Measurements from ENCODE around the gene CCNT1. TPM values are rescaled to one million over a fixed set of nuclear protein-coding genes. Genes with fewer than 3 reads are reported as not detected.
"Not testable (repeated sequence)": the region's sequence is repeated elsewhere in the genome, so short reads cannot be mapped to it uniquely, and the experiment has no call there.

The CCNT1 gene
- total and polyA plus RNA-seq, 3 donors from 2014 or later, result 42.0 to 53.5 (median 50.2) TPM

DNA sequence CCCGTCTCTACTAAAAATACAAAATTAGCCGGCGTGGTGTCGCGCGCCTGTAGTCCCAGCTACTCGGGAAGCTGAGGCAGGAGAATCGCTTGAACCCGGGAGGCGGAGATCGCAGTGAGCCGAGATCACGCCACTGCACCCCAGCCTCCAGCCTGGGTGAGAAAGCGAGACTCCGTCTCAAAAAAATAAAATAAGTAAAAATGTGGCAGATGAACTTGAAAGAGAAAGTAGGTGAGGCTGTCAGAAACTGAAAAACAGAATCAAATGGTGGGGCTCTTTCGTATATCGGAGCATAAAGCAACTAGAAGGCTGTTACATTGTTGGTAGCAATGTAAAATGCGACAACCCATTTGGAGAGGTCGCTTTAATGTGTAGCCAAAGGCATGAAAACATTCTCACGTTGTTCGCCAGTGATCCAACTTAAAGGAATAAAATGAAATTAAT lies 767 bp upstream of the CCNT1 start:
- DNase-seq, result no peak
- Histone ChIP-seq H3K4me3 (peak overlapping the region; percentile 80 to 94), H3K27ac (peak overlapping the region; percentile 86 to 95), H3K36me3 (ENCODE audit: low read depth, missing control alignments) (no peaks in the 10 kb centered on the region), H3K4me1 (no peaks in the 10 kb centered on the region), H3K9me3 (no peaks in the 10 kb centered on the region), H3K27me3 (no peaks in the 10 kb centered on the region)
- intact Hi-C loops (cut with DNase I; ENCODE audit: low total_unique reads), result no loop called here
- TF ChIP-seq POLR2A (IDR thresholded peaks at IDR 0.05), result no peak
- TF ChIP-seq, protein P1, sequence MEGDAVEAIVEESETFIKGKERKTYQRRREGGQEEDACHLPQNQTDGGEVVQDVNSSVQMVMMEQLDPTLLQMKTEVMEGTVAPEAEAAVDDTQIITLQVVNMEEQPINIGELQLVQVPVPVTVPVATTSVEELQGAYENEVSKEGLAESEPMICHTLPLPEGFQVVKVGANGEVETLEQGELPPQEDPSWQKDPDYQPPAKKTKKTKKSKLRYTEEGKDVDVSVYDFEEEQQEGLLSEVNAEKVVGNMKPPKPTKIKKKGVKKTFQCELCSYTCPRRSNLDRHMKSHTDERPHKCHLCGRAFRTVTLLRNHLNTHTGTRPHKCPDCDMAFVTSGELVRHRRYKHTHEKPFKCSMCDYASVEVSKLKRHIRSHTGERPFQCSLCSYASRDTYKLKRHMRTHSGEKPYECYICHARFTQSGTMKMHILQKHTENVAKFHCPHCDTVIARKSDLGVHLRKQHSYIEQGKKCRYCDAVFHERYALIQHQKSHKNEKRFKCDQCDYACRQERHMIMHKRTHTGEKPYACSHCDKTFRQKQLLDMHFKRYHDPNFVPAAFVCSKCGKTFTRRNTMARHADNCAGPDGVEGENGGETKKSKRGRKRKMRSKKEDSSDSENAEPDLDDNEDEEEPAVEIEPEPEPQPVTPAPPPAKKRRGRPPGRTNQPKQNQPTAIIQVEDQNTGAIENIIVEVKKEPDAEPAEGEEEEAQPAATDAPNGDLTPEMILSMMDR (IDR thresholded peaks at IDR 0.05), result no peak
- WGBS, 2 donors, result 7% methylated on average over 21 of the region's 21 CpGs

DNA sequence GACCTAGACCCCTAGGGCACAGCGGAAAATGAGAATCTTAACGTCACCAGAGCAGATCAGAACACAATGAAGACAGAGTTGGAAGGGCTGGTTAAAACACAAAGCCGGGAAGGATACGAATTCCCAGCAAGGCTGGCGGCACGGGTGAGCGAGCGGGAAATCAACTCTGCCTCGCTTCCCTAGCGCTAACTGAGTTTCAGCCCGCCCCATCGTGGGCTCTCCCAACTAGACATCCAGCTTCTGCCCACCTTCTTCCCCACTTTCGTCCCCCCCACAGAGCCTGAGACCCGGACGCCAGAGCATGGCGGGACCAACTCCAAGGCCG lies 377 bp downstream of the CCNT1 start:
- H3K4me1 ChIP-seq, result no peaks in the 10 kb centered on the region
- no peak for TF ChIP-seq POLR2A (IDR thresholded peaks at IDR 0.05)
- TF ChIP-seq, protein P1 (IDR thresholded peaks at IDR 0.05), result no peak
- H3K4me3 ChIP-seq, result peak overlapping the region; percentile 80 to 94
- no peaks in the 10 kb centered on the region for H3K27me3 ChIP-seq
- no peak for DNase-seq
- peak overlapping the region; percentile 86 to 95 for H3K27ac ChIP-seq
- intact Hi-C loops (cut with DNase I; ENCODE audit: low total_unique reads), result no loop called here
- 0 to 1% methylated on average over 11 to 17 of the region's 17 CpGs for WGBS, 2 donors
- no peaks in the 10 kb centered on the region for H3K36me3 ChIP-seq (ENCODE audit: low read depth, missing control alignments)
- no peaks in the 10 kb centered on the region for H3K9me3 ChIP-seq

DNA sequence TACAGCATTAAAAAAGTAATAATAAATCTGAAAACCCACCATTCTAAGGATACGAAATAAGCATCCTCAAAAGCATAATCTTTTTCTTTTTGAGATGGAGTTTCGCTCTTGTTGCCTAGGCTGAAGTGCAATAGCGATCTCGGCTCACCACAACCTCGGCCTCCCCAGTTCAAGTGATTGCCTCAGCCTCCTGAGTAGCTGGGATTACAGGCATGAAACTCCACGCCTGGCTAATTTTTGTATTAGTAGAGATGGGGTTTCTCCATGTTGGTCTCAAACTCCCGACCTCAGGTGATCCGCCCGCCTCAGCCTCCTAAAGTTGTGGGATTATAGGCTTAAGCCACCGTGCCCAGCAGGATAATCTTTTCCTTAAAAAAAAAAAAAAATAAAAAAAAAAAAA lies 4.3 kb downstream of the CCNT1 start:
- no peaks in the 10 kb centered on the region for H3K4me1 ChIP-seq
- intact Hi-C loops (cut with DNase I; ENCODE audit: low total_unique reads), result no loop called here
- no peak for TF ChIP-seq POLR2A (IDR thresholded peaks at IDR 0.05)
- no peak for DNase-seq
- H3K36me3 ChIP-seq (ENCODE audit: low read depth, missing control alignments), result no peaks in the 10 kb centered on the region
- no peak overlapping the region for H3K27ac ChIP-seq
- no peaks in the 10 kb centered on the region for H3K27me3 ChIP-seq
- no peaks in the 10 kb centered on the region for H3K9me3 ChIP-seq
- no peak overlapping the region for H3K4me3 ChIP-seq
- WGBS, 2 donors, result 96% methylated on average over 10 of the region's 10 CpGs

DNA sequence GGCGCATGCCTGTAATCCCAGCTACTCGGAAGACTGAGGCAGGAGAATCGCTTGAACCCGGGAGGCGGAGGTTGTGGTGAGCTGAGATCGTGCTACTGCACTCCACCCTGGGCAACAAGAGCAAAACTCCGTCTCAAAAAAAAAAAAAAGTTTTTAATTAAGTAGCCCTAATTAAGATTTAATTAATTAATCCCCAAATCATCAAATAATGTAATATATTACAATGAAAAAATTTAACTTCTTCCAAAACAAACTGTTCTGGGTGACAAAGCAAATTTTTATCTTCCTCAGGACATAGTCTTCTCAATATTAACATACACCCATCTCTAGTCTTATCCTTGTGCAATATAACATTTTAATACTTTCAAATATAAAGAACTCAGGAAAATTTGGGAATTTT lies 17.7 kb downstream of the CCNT1 start:
- intact Hi-C loops (cut with DNase I; ENCODE audit: low total_unique reads); H3K4me3 ChIP-seq; H3K27me3 ChIP-seq; DNase-seq; H3K36me3 ChIP-seq (ENCODE audit: low read depth, missing control alignments); H3K27ac ChIP-seq; H3K4me1 ChIP-seq; H3K9me3 ChIP-seq: not testable (repeated sequence)
- WGBS, 2 donors, result 97 to 99% methylated on average over 7 of the region's 7 CpGs

DNA sequence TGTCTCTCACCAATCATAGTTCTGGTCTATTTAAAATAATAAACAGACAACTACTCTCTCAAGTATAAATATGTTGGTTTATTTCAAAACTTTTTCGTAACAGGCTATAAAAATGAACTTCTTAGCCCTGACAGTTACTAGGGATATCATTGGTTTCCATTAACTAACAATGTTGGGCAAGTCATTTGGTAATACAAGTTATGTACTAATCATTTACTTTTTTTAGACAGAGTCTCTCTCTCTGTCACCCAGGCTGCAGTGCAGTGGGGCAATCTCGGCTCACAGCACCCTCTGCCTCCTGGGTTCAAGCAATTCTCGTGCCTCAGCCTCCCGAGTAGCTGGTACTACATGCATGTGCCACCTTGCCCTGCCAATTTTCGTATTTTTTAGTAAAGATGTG lies 19.9 kb downstream of the CCNT1 start:
- Histone ChIP-seq H3K9me3 (no peaks in the 10 kb centered on the region), H3K27me3 (no peaks in the 10 kb centered on the region), H3K4me3 (no peak overlapping the region), H3K27ac (no peak overlapping the region), H3K36me3 (ENCODE audit: low read depth, missing control alignments) (no peaks in the 10 kb centered on the region), H3K4me1 (no peaks in the 10 kb centered on the region)
- DNase-seq, result no peak
- WGBS, 2 donors, result 94 to 95% methylated on average over 5 of the region's 5 CpGs
- TF ChIP-seq, protein P1 (IDR thresholded peaks at IDR 0.05), result no peak
- TF ChIP-seq POLR2A (IDR thresholded peaks at IDR 0.05), result no peak
- intact Hi-C loops (cut with DNase I; ENCODE audit: low total_unique reads), result no loop called here

DNA sequence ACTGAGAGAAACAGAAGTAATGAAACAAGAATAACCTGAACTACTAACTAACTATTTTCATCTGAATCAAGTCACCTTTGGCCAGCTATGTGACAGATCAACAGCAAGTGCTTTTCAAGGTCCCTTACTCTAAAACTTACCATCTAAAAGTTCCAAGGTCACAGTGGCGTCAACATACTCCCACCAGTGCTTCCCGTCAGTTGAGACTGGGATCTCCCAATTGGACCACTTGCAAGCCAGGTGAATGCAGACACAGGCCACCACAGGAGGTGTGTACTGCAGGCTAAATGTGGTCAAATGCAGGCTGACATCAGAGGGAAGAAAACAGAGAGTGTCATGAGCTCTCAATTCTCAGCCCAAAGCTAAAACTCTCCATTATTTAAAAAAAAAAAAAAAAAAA lies 20.6 kb downstream of the CCNT1 start:
- no peaks in the 10 kb centered on the region for H3K36me3 ChIP-seq (ENCODE audit: low read depth, missing control alignments)
- H3K27me3 ChIP-seq, result no peaks in the 10 kb centered on the region
- no peaks in the 10 kb centered on the region for H3K9me3 ChIP-seq
- no peak overlapping the region for H3K4me3 ChIP-seq
- DNase-seq, result no peak
- TF ChIP-seq, protein P1 (IDR thresholded peaks at IDR 0.05), result no peak
- TF ChIP-seq POLR2A (IDR thresholded peaks at IDR 0.05), result no peak
- intact Hi-C loops (cut with DNase I; ENCODE audit: low total_unique reads), result no loop called here
- WGBS, 2 donors, result 46 to 83% methylated on average over 2 of the region's 2 CpGs
- no peak overlapping the region for H3K27ac ChIP-seq
- H3K4me1 ChIP-seq, result no peaks in the 10 kb centered on the region
